Osteocyte (in vitro differentiated cells): ENCODE results near the gene PGLYRP4. TPM values are rescaled to one million over a fixed set of nuclear protein-coding genes. Genes with fewer than 3 reads are reported as not detected.

ENCODE experiments used
- DNase-seq: peaks from one replicate; pipeline ENCODE4 v3.0.0; 2021; ENCODE audit warnings: mixed read lengths; ENCODE audit not compliant: unreplicated experiment; ENCODE audit errors: extremely low spot score
- H3K27ac Mint-ChIP-seq: one replicate; pipeline ENCODE4 v1.8.0; 2021; ENCODE audit warnings: mild to moderate bottlenecking, mixed read lengths; ENCODE audit not compliant: unreplicated experiment
- H3K27me3 Mint-ChIP-seq: one replicate; pipeline ENCODE4 v1.8.0; 2021; ENCODE audit warnings: mixed read lengths; ENCODE audit not compliant: unreplicated experiment
- H3K36me3 Mint-ChIP-seq: one replicate; pipeline ENCODE4 v1.8.0; 2021; ENCODE audit warnings: mixed read lengths; ENCODE audit not compliant: unreplicated experiment
- H3K4me1 Mint-ChIP-seq: one replicate; pipeline ENCODE4 v1.8.0; 2021; ENCODE audit warnings: mixed read lengths; ENCODE audit not compliant: unreplicated experiment
- H3K4me3 Mint-ChIP-seq: one replicate; pipeline ENCODE4 v1.8.0; 2021; ENCODE audit warnings: mild to moderate bottlenecking, moderate library complexity, mixed read lengths; ENCODE audit not compliant: unreplicated experiment
- H3K9me3 Mint-ChIP-seq: one replicate; pipeline ENCODE4 v1.8.0; 2021; ENCODE audit warnings: mixed read lengths; ENCODE audit not compliant: unreplicated experiment
- CTCF ChIP-seq: fragments of 200-600 bp; sonication (generic); IDR thresholded peaks from 2 replicates; pipeline ENCODE4 v1.5.0; 2021; ENCODE audit warnings: antibody characterized with exemption, mild to moderate bottlenecking, moderate library complexity
- total RNA-seq: library from RNA; stranded (reverse); gene quantifications from 2 replicates; pipeline ENCODE4 v1.2.1, GENCODE V29; 2021

Gene PGLYRP4
- total RNA-seq, 1 donor from 2014 or later, result not detected

GRCh38 chr1:153395776-153396175, 47.1 kb upstream of the PGLYRP4 start:
- TF ChIP-seq CTCF, result no peak
- Mint-ChIP-seq H3K9me3 (no peaks in the 10 kb centered on the region), H3K4me1 (no peaks in the 10 kb centered on the region), H3K4me3 (no peak overlapping the region), H3K27me3 (no peaks in the 10 kb centered on the region), H3K27ac (no peak overlapping the region), H3K36me3 (no peaks in the 10 kb centered on the region)
- no peak for DNase-seq

DNA sequence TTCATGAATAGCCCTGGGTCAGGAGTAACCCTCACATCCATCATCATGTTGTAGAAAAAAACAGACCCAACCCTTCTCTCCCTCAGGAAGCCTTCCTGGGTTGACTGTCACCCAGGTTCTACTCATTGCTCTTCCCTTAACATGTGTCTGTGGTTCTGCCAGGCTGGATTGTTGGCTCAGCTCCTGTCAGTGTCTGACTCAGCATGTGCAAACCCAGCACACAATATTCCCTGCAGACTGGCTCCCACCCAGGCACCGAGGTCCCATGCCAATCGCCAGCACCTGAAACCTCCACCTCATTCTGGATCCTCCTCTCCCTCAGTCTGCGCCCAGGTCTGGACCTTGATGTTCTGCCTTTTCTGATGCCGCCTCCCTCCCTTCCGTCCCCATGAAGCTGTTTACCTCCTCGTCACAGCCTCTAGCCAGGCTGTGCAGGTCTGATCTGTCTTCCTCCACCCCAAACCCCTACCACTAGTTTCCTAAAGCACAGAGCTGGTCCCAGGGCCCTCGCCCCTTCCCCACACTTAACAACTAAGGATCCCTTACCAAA, 46.6 kb upstream of the PGLYRP4 start:
- no peak for TF ChIP-seq CTCF
- H3K27me3 Mint-ChIP-seq, result no peaks in the 10 kb centered on the region
- H3K27ac Mint-ChIP-seq, result no peak overlapping the region
- no peak for DNase-seq
- no peaks in the 10 kb centered on the region for H3K9me3 Mint-ChIP-seq
- no peaks in the 10 kb centered on the region for H3K36me3 Mint-ChIP-seq
- no peak overlapping the region for H3K4me3 Mint-ChIP-seq
- no peaks in the 10 kb centered on the region for H3K4me1 Mint-ChIP-seq

GRCh38 chr1:153394391-153394790, 45.8 kb upstream of the PGLYRP4 start:
- Mint-ChIP-seq H3K27me3 (no peaks in the 10 kb centered on the region), H3K27ac (no peak overlapping the region), H3K36me3 (no peaks in the 10 kb centered on the region), H3K4me3 (no peak overlapping the region), H3K4me1 (no peaks in the 10 kb centered on the region), H3K9me3 (no peaks in the 10 kb centered on the region)
- DNase-seq, result no peak
- no peak for TF ChIP-seq CTCF

DNA sequence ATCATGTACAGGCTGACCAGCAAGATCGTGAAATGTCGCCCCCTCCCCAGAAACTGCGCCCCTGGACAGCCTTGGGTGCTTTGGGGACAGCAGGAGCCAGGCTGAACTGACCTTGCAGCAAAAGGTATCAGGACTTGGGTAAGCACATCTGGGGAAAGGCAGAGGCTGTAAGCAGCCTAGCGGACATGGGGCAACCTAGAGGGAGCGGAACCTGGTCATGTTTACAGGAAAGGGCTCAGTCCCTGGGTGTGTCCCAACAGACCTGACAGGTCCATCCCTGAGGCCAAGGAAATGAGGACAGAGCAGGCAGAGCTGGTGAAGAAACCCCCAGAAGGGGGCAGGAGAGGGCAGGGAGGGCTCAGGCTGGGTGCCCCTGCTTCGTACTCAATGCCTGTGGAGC, 45.3 kb upstream of the PGLYRP4 start:
- Mint-ChIP-seq H3K36me3 (no peaks in the 10 kb centered on the region), H3K27ac (no peak overlapping the region), H3K27me3 (no peaks in the 10 kb centered on the region), H3K4me3 (no peak overlapping the region), H3K4me1 (no peaks in the 10 kb centered on the region), H3K9me3 (no peaks in the 10 kb centered on the region)
- no peak for DNase-seq
- TF ChIP-seq CTCF, result no peak

DNA sequence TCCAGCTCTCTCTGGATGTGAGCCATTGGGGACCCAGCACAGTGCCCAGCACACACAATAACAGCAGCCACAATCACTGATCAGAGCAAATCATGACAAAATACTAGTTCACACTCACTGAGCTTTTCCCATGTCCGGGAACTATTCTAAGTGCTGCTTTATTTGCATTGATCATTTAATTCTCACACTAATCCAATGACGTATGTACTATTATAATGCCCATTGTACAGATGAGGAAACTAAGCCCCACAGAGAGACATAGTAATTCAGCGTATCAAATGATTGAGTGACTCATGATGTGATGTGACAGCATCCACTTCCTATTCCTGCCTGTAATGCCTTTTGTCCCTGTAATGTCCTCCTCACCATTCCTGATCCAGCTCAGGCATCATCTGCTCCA, 44.2 kb upstream of the PGLYRP4 start:
- H3K36me3 Mint-ChIP-seq, result no peaks in the 10 kb centered on the region
- no peak for TF ChIP-seq CTCF
- no peak overlapping the region for H3K27ac Mint-ChIP-seq
- no peak overlapping the region for H3K4me3 Mint-ChIP-seq
- no peaks in the 10 kb centered on the region for H3K4me1 Mint-ChIP-seq
- DNase-seq, result no peak
- no peaks in the 10 kb centered on the region for H3K27me3 Mint-ChIP-seq
- H3K9me3 Mint-ChIP-seq, result no peaks in the 10 kb centered on the region
